SU-DHL-6 (cell line): Measurements from ENCODE around the gene CEP70.

ENCODE experiments used
- H2AFZ ChIP-seq: fragments of 200-600 bp; sonication (generic); 2 replicates; pipeline ENCODE4 v1.6.1; 2014; ENCODE audit warnings: low read depth, mild to moderate bottlenecking, moderate library complexity, mixed read lengths, antibody characterized with exemption, low read length; ENCODE audit not compliant: severe bottlenecking
- H3F3A ChIP-seq: fragments of 200-600 bp; shearing (Covaris generic); 2 replicates; pipeline ENCODE4 v1.6.0; 2016; ENCODE audit warnings: antibody characterized with exemption, mild to moderate bottlenecking; ENCODE audit not compliant: insufficient read depth
- H3K27ac ChIP-seq: fragments of 200-600 bp; sonication (generic); 2 replicates; pipeline ENCODE4 v1.5.1; 2016; ENCODE audit warnings: low read depth, mild to moderate bottlenecking, low read length, moderate library complexity, mixed read lengths
- H3K27me3 ChIP-seq: fragments of 200-600 bp; sonication (generic), shearing (Covaris generic); 2 replicates; pipeline ENCODE4 v1.6.0; 2014; ENCODE audit warnings: mild to moderate bottlenecking, low read length
- H3K36me3 ChIP-seq: fragments of 200-600 bp; sonication (generic); 2 replicates; pipeline ENCODE4 v1.6.1; 2014; ENCODE audit warnings: mild to moderate bottlenecking, low read length, mixed read lengths
- H3K4me2 ChIP-seq: fragments of 300-600, 200-600 bp; shearing (Covaris generic), sonication (generic); 2 replicates; pipeline ENCODE4 v1.6.0; 2014; ENCODE audit warnings: low read length, low read depth, mild to moderate bottlenecking; ENCODE audit not compliant: poor library complexity, severe bottlenecking
- H3K4me3 ChIP-seq: fragments of 200-600 bp; sonication (generic); 2 replicates; pipeline ENCODE4 v1.5.1; 2014; ENCODE audit warnings: antibody characterized with exemption, low read length, mild to moderate bottlenecking, mixed read lengths; ENCODE audit not compliant: insufficient read depth, poor library complexity, severe bottlenecking
- H3K79me2 ChIP-seq: fragments of 200-600 bp; sonication (generic); 2 replicates; pipeline ENCODE4 v1.6.1; 2014; ENCODE audit warnings: mild to moderate bottlenecking, low read length, moderate library complexity; ENCODE audit not compliant: insufficient read depth
- H3K9ac ChIP-seq: fragments of 200-600 bp; sonication (generic); 2 replicates; pipeline ENCODE4 v1.7.0; 2014; ENCODE audit warnings: mild to moderate bottlenecking, low read length
- H3K9me2 ChIP-seq: fragments of 200-600 bp; sonication (generic); replicated peaks from 2 replicates; pipeline ENCODE4 v1.6.1; 2014; ENCODE audit warnings: low read length; ENCODE audit not compliant: insufficient read depth
- H3K9me3 ChIP-seq: fragments of 200-600 bp; sonication (generic); 2 replicates; pipeline ENCODE4 v1.6.1; 2014; ENCODE audit warnings: low read length, mixed read lengths; ENCODE audit not compliant: insufficient read depth
- H4K20me1 ChIP-seq: fragments of 200-600 bp; sonication (generic); 2 replicates; pipeline ENCODE4 v1.6.1; 2014; ENCODE audit warnings: low read depth, mild to moderate bottlenecking, antibody characterized with exemption, low read length, moderate library complexity, mixed read lengths
- CTCF ChIP-seq: fragments of 200-600 bp; sonication (generic); IDR thresholded peaks from one replicate; pipeline ENCODE4 v1.5.1; 2017; ENCODE audit warnings: antibody characterized with exemption, mild to moderate bottlenecking, low read length, moderate library complexity; ENCODE audit not compliant: insufficient read depth, poor library complexity, severe bottlenecking
- EZH2phosphoT487 ChIP-seq: fragments of 200-600 bp; sonication (generic), shearing (Covaris generic); conservative IDR thresholded peaks from 2 replicates; pipeline ENCODE4 v1.6.1; 2018; ENCODE audit warnings: mild to moderate bottlenecking, antibody characterized with exemption, low read length, moderate library complexity, mixed read lengths

CEP70 gene

GRCh38 chr3:138445654-138446053 is 148.4 kb downstream of the CEP70 start:
- Histone ChIP-seq H3K27ac (no peak overlapping the region), H2AFZ (no peak overlapping the region), H3K4me2 (no peak overlapping the region), H4K20me1 (no peaks in the 10 kb centered on the region), H3K9me2 (no peaks in the 10 kb centered on the region), H3K79me2 (no peaks in the 10 kb centered on the region), H3K27me3 (no peaks in the 10 kb centered on the region), H3K4me3 (no peak overlapping the region), H3F3A (no peaks in the 10 kb centered on the region), H3K9ac (no peak overlapping the region), H3K36me3 (no peaks in the 10 kb centered on the region), H3K9me3 (no peaks in the 10 kb centered on the region)
- no peak for TF ChIP-seq CTCF
- TF ChIP-seq EZH2phosphoT487 = no peak

- H4K20me1 ChIP-seq = no peaks in the 10 kb centered on the region
- no peaks in the 10 kb centered on the region for H3K9me3 ChIP-seq
- H2AFZ ChIP-seq = no peak overlapping the region
- H3K4me2 ChIP-seq = no peak overlapping the region
- H3K27ac ChIP-seq = no peak overlapping the region
- H3K9ac ChIP-seq = no peak overlapping the region
- no peaks in the 10 kb centered on the region for H3K36me3 ChIP-seq
- no peaks in the 10 kb centered on the region for H3K79me2 ChIP-seq
- TF ChIP-seq CTCF (no peak), EZH2phosphoT487 (no peak)
- no peak overlapping the region for H3K4me3 ChIP-seq
- H3F3A ChIP-seq = no peaks in the 10 kb centered on the region
- H3K9me2 ChIP-seq = no peaks in the 10 kb centered on the region
- H3K27me3 ChIP-seq = no peaks in the 10 kb centered on the region
These were observed 148.8 kb downstream of the CEP70 start for GRCh38 chr3:138445236-138445635.
